ENCODE measurements around the gene NKIRAS1.
"Not testable (repeated sequence)": the region's sequence is repeated elsewhere in the genome, so short reads cannot be mapped to it uniquely, and the experiment has no call there.

NKIRAS1 gene

GRCh38 chr3:23895181-23895580 is 21.6 kb downstream of the NKIRAS1 start:
- no peak for DNase-seq

- no peak for DNase-seq
Measured at GRCh38 chr3:23894254-23895061, 22.3 kb downstream of the NKIRAS1 start.

- DNase-seq = no peak
Measured at GRCh38 chr3:23889950-23890349, 26.8 kb downstream of the NKIRAS1 start.

- DNase-seq = no peak
Measured at GRCh38 chr3:23889386-23889785, 27.4 kb downstream of the NKIRAS1 start.

GRCh38 chr3:23888617-23889228 is 28.1 kb downstream of the NKIRAS1 start:
- DNase-seq = peak in 1 of 2 experiments; percentile 8

GRCh38 chr3:23886311-23886710 is 30.5 kb downstream of the NKIRAS1 start:
- DNase-seq = no peak

GRCh38 chr3:23885210-23885609 is 31.6 kb downstream of the NKIRAS1 start:
- DNase-seq = no peak

- DNase-seq = no peak
Measured at GRCh38 chr3:23884481-23884880, 32.3 kb downstream of the NKIRAS1 start.

- DNase-seq = no peak
Measured at GRCh38 chr3:23882487-23882918, 34.3 kb downstream of the NKIRAS1 start.

- DNase-seq = not testable (repeated sequence)
Measured at GRCh38 chr3:23881993-23882392, 34.8 kb downstream of the NKIRAS1 start.

GRCh38 chr3:23880703-23881339 is 36.0 kb downstream of the NKIRAS1 start:
- no peak for DNase-seq

- DNase-seq = no peak
Measured at GRCh38 chr3:23879485-23879884, 37.3 kb downstream of the NKIRAS1 start.

- peak in 1 of 2 experiments; percentile 18 for DNase-seq
Measured at GRCh38 chr3:23877329-23877980, 39.3 kb downstream of the NKIRAS1 start.

- no peak for DNase-seq
Measured at GRCh38 chr3:23876923-23877322, 39.9 kb downstream of the NKIRAS1 start.

- DNase-seq = no peak
Measured at GRCh38 chr3:23875113-23875725, 41.6 kb downstream of the NKIRAS1 start.

GRCh38 chr3:23874359-23875112 is 42.3 kb downstream of the NKIRAS1 start:
- no peak for DNase-seq

GRCh38 chr3:23873941-23874340 is 42.8 kb downstream of the NKIRAS1 start:
- no peak for DNase-seq

GRCh38 chr3:23872330-23872729 is 44.5 kb downstream of the NKIRAS1 start:
- no peak for DNase-seq

GRCh38 chr3:23871361-23871760 is 45.4 kb downstream of the NKIRAS1 start:
- DNase-seq = not testable (repeated sequence)

- not testable (repeated sequence) for DNase-seq
Measured at GRCh38 chr3:23870663-23871043, 46.1 kb downstream of the NKIRAS1 start.

GRCh38 chr3:23869977-23870662 is 46.7 kb downstream of the NKIRAS1 start:
- no peak for DNase-seq

GRCh38 chr3:23867838-23868237 is 49.0 kb downstream of the NKIRAS1 start:
- no peak for DNase-seq

All from NCI-H446 (cell line).